H1 (cell line): ENCODE results near the gene TRIM46. TPM values are rescaled to one million over a fixed set of nuclear protein-coding genes. Genes with fewer than 3 reads are reported as not detected.

Experiments used
- EZH2 ChIP-seq: fragments of 200-600 bp; sonication (generic); IDR thresholded peaks from 2 replicates; pipeline ENCODE4 v1.7.1; 2012; ENCODE audit warnings: low read depth, mild to moderate bottlenecking, moderate library complexity, low read length, inconsistent platforms; ENCODE audit not compliant: severe bottlenecking
- KDM1A ChIP-seq: fragments of 200-600, 300-600 bp; sonication (generic); IDR thresholded peaks from 2 replicates; pipeline ENCODE4 v1.7.1; 2016; ENCODE audit warnings: mild to moderate bottlenecking, low read length, borderline replicate concordance
- SIN3A ChIP-seq, 2 experiments: IDR thresholded peaks in 1 of 2; conservative IDR thresholded peaks in 1 of 2; 2 replicates each; pipeline ENCODE4 v1.6.1; 2011 to 2012; ENCODE audit warnings: low read length in 2 of 2, improper control_type of control experiment in 1 of 2, low read depth in 1 of 2, mild to moderate bottlenecking in 1 of 2
- polyA plus RNA-seq, 7 experiments: library from polyadenylated mRNA; depleted of rRNA in 3 of 7; stranded (reverse) in 5 of 7; unstranded in 2 of 7; fragments of >200 nt in 5 of 7; fragments of 200-250 nt in 2 of 7; gene quantifications; 1 replicate in 5 of 7; 2 replicates in 1 of 7; 4 replicates in 1 of 7; pipeline versions ENCODE4 v1.2.1 to v1.2.3, GENCODE V29; 2011 to 2013; ENCODE audit warnings: missing spikeins in 2 of 7, mixed read lengths in 2 of 7
- total RNA-seq: library from RNA; stranded (reverse); fragmentation: NEBNext Ultra II Directional; extraction: Animal tissue kit (Norgen Biotek cat#: 25700); gene quantifications from 2 replicates; pipeline ENCODE4 v1.2.1, GENCODE V29; 2021
- TF ChIP-seq, protein P1 (sequence below): IDR thresholded peaks from 2 replicates; pipeline ENCODE4 v1.6.1; 2012; ENCODE audit warnings: inconsistent platforms

TRIM46 gene
- total and polyA plus RNA-seq, 2 of the 8 experiments (the other 6 are each of a cell fraction or from before 2014, with no cell fraction given) = 15.5 to 21.6 TPM

DNA sequence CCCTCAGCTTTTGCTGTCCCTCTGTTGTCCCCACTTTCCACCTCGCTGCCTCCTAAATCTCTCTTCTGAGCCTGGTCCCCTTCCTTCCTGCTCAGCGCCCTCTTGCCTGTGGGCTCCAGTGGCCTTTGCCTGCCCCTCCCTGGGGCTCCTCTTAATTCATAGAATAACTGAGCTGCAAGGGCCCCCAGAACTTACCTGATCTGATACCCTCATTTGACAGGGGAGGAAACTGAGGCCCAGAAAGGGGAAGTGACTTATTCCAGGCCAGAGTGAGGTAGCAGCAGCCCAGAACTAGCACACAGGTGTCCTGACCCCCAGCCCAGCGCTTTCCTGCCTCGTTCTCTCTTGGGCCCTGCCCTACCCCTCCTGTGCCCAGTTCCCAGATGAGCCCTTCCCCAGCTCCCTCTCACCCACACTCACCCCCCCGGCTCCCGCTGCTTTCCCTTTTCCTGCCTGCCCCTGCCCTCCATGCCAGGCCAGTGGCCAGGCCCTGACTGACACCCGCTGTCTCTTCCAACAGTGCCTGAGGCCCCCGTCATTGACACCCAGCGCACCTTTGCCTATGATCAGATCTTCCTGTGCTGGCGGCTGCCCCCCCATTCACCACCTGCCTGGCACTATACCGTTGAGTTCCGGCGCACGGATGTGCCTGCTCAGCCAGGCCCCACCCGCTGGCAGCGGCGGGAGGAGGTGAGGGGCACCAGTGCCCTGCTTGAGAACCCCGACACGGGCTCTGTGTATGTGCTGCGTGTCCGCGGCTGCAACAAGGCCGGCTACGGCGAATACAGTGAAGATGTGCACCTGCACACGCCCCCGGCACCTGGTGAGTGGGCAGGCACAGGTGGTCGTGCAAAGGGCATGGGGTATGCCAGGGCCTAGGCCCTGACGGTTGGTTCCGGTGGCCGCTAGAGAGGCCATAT is 5.7 kb downstream of the TRIM46 start (continued):
- TF ChIP-seq EZH2 (no peak), KDM1A (no peak), SIN3A (conservative IDR thresholded peaks at IDR 0.05 in 1 of 2, IDR thresholded peaks at IDR 0.05 in 1 of 2; ENCODE audit: low read depth in 1 of 2, low read length in 2 of 2) (no peak)
- TF ChIP-seq, protein P1, sequence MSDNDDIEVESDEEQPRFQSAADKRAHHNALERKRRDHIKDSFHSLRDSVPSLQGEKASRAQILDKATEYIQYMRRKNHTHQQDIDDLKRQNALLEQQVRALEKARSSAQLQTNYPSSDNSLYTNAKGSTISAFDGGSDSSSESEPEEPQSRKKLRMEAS = no peak
